A673 (cell line): ENCODE results near the gene ZMYND8.

Experiments
- CTCF ChIP-seq: fragments of 300-800, 200-600 bp; sonication (generic); conservative IDR thresholded peaks from 2 replicates; pipeline ENCODE4 v1.5.1; 2017; ENCODE audit warnings: low read depth, mild to moderate bottlenecking, antibody characterized with exemption, low read length, moderate library complexity, mixed read lengths
- EZH2 ChIP-seq: fragments of 200-600 bp; sonication (generic); IDR thresholded peaks from 2 replicates; pipeline ENCODE4 v1.6.1; 2017; ENCODE audit warnings: borderline replicate concordance, low read depth, mild to moderate bottlenecking, mixed read lengths, antibody characterized with exemption, low read length; ENCODE audit not compliant: poor library complexity, severe bottlenecking

- TF ChIP-seq CTCF (no peak), EZH2 (no peak)
Observed at GRCh38 chr20:47252879-47253307, 103.6 kb downstream of the ZMYND8 start.
